ENCODE data around the gene FOXO6. TPM values are rescaled to one million over a fixed set of nuclear protein-coding genes. Genes with fewer than 3 reads are reported as not detected.

Gene FOXO6
- total and polyA plus RNA-seq, 10 of the 15 experiments (the other 5 are each of a cell fraction or from before 2014, with no cell fraction given): 0.37 TPM; not detected in 9

GRCh38 chr1:41364442-41365319 is 3.4 kb downstream of the FOXO6 start:
- in situ Hi-C loops (cut with MboI) (no loop called here), intact Hi-C loops (cut with micrococcal nuclease; ENCODE audit: unreplicated experiment) (no loop called here)
- no peak overlapping the region for H3K4me2 ChIP-seq (ENCODE audit: control insufficient read depth, insufficient read depth)
- H3K27me3 ChIP-seq (replicated peaks in 1 of 2; ENCODE audit: control insufficient read depth in 2 of 2, insufficient read depth in 2 of 2, low read length in 1 of 2): peaks cover 10 to 18% of the 10 kb centered on the region in 2 experiments; a peak in 3 of 4 replicates
- CTCF ChIA-PET: no interaction called here
- H3K4me3 ChIP-seq: no peak overlapping the region
- POLR2A ChIA-PET: interaction anchor here (1.3 kb wide), 1 partner anchor 9 kb away, joined by 3 read pairs; no protein-coding TSS in a partner anchor
- RAD21 ChIA-PET (ENCODE audit: unreplicated experiment): no interaction called here
- 34% methylated on average over 10 of the region's 10 CpGs for WGBS (ENCODE audit: insufficient coverage, insufficient replicate concordance, low lambda C conversion rate, missing lambda C conversion rate)
- SMC1A ChIA-PET (ENCODE audit: uncharacterized antibody, unreplicated experiment): no interaction called here
- DNase-seq (ENCODE audit: low read depth, low spot score) (no peak), ATAC-seq (no peak), FAIRE-seq (no peak)
- H2AFZ ChIP-seq (ENCODE audit: control insufficient read depth, low read depth, low read length): no peak overlapping the region
- H3K9me3 ChIP-seq (replicated peaks; ENCODE audit: control insufficient read depth, insufficient read depth, low read length): no peaks in the 10 kb centered on the region
- TF ChIP-seq GABPA (IDR thresholded peaks at IDR 0.05; ENCODE audit: low read depth) (no peak), FOS (IDR thresholded peaks at IDR 0.05; ENCODE audit: borderline replicate concordance, extremely low read depth, insufficient read length) (no peak)
- H3K36me3 ChIP-seq (ENCODE audit: control insufficient read depth in 2 of 2, insufficient read depth in 2 of 2, low read length in 1 of 2): no peaks in the 10 kb centered on the region
- H3K27ac ChIP-seq (ENCODE audit: control insufficient read depth, insufficient read depth): no peak overlapping the region
- BruUV-seq (replicated peaks): no TSS peak
- H3K79me2 ChIP-seq (ENCODE audit: control insufficient read depth, insufficient read depth, low read length): no peaks in the 10 kb centered on the region
- peaks cover 12% of the 10 kb centered on the region for H3K4me1 ChIP-seq (ENCODE audit: control insufficient read depth, insufficient read depth, low read length)
- H4K20me1 ChIP-seq (ENCODE audit: control insufficient read depth, insufficient read depth): no peaks in the 10 kb centered on the region; the same call in 1 of the 2 replicates
- no peak overlapping the region for H3K9ac ChIP-seq (ENCODE audit: control insufficient read depth, insufficient read depth, low read length)

- H3K4me3 ChIP-seq: no peak overlapping the region
- ChIA-PET RAD21 (ENCODE audit: unreplicated experiment) (interaction anchor here (1.2 kb wide), 1 partner anchor 42 kb away, joined by 3 read pairs; no protein-coding TSS in a partner anchor), SMC1A (ENCODE audit: uncharacterized antibody, unreplicated experiment) (no interaction called here), CTCF (interaction anchor here (0.8 kb wide), 1 partner anchor 82 kb away, joined by 3 read pairs; no protein-coding TSS in a partner anchor), POLR2A (interaction anchor here (0.9 kb wide), 1 partner anchor 14 kb away, joined by 3 read pairs; no protein-coding TSS in a partner anchor)
- intact Hi-C loops (cut with micrococcal nuclease; ENCODE audit: unreplicated experiment) (no loop called here), in situ Hi-C loops (cut with MboI) (no loop called here)
- no peak for DNase-seq (ENCODE audit: low read depth, low spot score)
- TF ChIP-seq SPI1 (IDR thresholded peaks at IDR 0.05; ENCODE audit: borderline replicate concordance, insufficient read depth, low read depth, low read length): no peak
- 0 out of 2 replicates have a peak, but pooled peaks have one; percentile 16 for TF ChIP-seq LARP7 (IDR thresholded peaks at IDR 0.05)
- no peak for TF ChIP-seq PBX3 (IDR thresholded peaks at IDR 0.05; ENCODE audit: insufficient replicate concordance, low read depth, low read length)
- no peak for TF ChIP-seq FOXM1 (IDR thresholded peaks at IDR 0.05; ENCODE audit: low read depth, low read length)
- TF ChIP-seq BHLHE40 (IDR thresholded peaks at IDR 0.05; ENCODE audit: borderline replicate concordance in 1 of 2, low read depth in 2 of 2, low read length in 1 of 2): no peak
- no peak for TF ChIP-seq SMAD1 (IDR thresholded peaks at IDR 0.05; ENCODE audit: low read depth, partially characterized antibody)
- peaks cover 10 to 18% of the 10 kb centered on the region in 2 experiments; a peak in 3 of 4 replicates for H3K27me3 ChIP-seq (replicated peaks in 1 of 2; ENCODE audit: control insufficient read depth in 2 of 2, insufficient read depth in 2 of 2, low read length in 1 of 2)
- no peak overlapping the region for H3K4me2 ChIP-seq (ENCODE audit: control insufficient read depth, insufficient read depth)
- H3K9me3 ChIP-seq (replicated peaks; ENCODE audit: control insufficient read depth, insufficient read depth, low read length): no peaks in the 10 kb centered on the region
- no peaks in the 10 kb centered on the region for H3K79me2 ChIP-seq (ENCODE audit: control insufficient read depth, insufficient read depth, low read length)
- FAIRE-seq: no peak
- no peaks in the 10 kb centered on the region for H3K36me3 ChIP-seq (ENCODE audit: control insufficient read depth in 2 of 2, insufficient read depth in 2 of 2, low read length in 1 of 2)
- no peak overlapping the region for H3K27ac ChIP-seq (ENCODE audit: control insufficient read depth, insufficient read depth)
- no peak for ATAC-seq
- H2AFZ ChIP-seq (ENCODE audit: control insufficient read depth, low read depth, low read length): no peak overlapping the region
- no peak overlapping the region for H3K9ac ChIP-seq (ENCODE audit: control insufficient read depth, insufficient read depth, low read length)
- no peaks in the 10 kb centered on the region; the same call in 1 of the 2 replicates for H4K20me1 ChIP-seq (ENCODE audit: control insufficient read depth, insufficient read depth)
- BruUV-seq (replicated peaks): no TSS peak
- H3K4me1 ChIP-seq (ENCODE audit: control insufficient read depth, insufficient read depth, low read length): peaks cover 12% of the 10 kb centered on the region
Measured at GRCh38 chr1:41365320-41365633, 4.0 kb downstream of the FOXO6 start.
